SK-N-SH (cell line): ENCODE results near the gene SPEG. TPM values are rescaled to one million over a fixed set of nuclear protein-coding genes. Genes with fewer than 3 reads are reported as not detected.

Experiments used
- CTCF ChIA-PET: fragments of 300-600, 350-600 bp; formaldehyde crosslinking; extraction: SDS; loops from one replicate; lab custom pipeline; 2021; lab: Yijun Ruan, JAX
- POLR2A ChIA-PET: fragments of 350-600 bp; sonication (Branson Sonifier 250); formaldehyde crosslinking; extraction: SDS; loops from one replicate; lab custom pipeline; 2020; ENCODE audit warnings: antibody characterized with exemption, inconsistent platforms; lab: Yijun Ruan, JAX
- DNase-seq: peaks from one replicate; pipeline ENCODE4 v3.0.0; 2012
- H2AFZ ChIP-seq: fragments of 200-600 bp; sonication (generic); 2 replicates; pipeline ENCODE4 v1.8.1; 2016; ENCODE audit warnings: antibody characterized with exemption, mild to moderate bottlenecking, low read depth
- H3F3A ChIP-seq: fragments of 200-600 bp; sonication (generic); replicated peaks from 2 replicates; pipeline ENCODE3; 2016; ENCODE audit warnings: antibody characterized with exemption, mild to moderate bottlenecking; ENCODE audit not compliant: insufficient read depth
- H3K27ac ChIP-seq, 2 experiments: fragments of 200-500 bp in 1 of 2; fragments of 200-600 bp in 1 of 2; sonication (Bioruptor generic) in 1 of 2; sonication (generic), shearing (Covaris generic) in 1 of 2; 2 replicates each; pipeline versions ENCODE4 v1.5.1 to v1.6.1; 2014 to 2016; ENCODE audit warnings: low read depth in 2 of 2, inconsistent platforms in 1 of 2, low read length in 1 of 2, mild to moderate bottlenecking in 1 of 2, mixed read lengths in 1 of 2
- H3K27me3 ChIP-seq: fragments of 200-600 bp; sonication (generic), shearing (Covaris generic); 2 replicates; pipeline ENCODE4 v1.6.1; 2016; ENCODE audit warnings: mixed run types; ENCODE audit not compliant: insufficient read depth
- H3K36me3 ChIP-seq, 2 experiments: fragments of 200-500 bp in 1 of 2; fragments of 200-600 bp in 1 of 2; sonication (Bioruptor generic) in 1 of 2; sonication (generic) in 1 of 2; replicated peaks in 1 of 2; 2 replicates each; pipeline versions ENCODE3 to v1.5.1; 2014 to 2016; ENCODE audit warnings: low read length in 1 of 2, mild to moderate bottlenecking in 1 of 2; ENCODE audit not compliant: insufficient read depth in 2 of 2, control insufficient read depth in 1 of 2
- H3K4me1 ChIP-seq, 2 experiments: fragments of 200-500 bp in 1 of 2; fragments of 200-600 bp in 1 of 2; sonication (Bioruptor generic) in 1 of 2; sonication (generic), shearing (Covaris generic) in 1 of 2; 2 replicates each; pipeline versions ENCODE4 v1.5.1 to v1.6.1; 2014 to 2016; ENCODE audit warnings: low read depth in 1 of 2, low read length in 1 of 2, mixed run types in 1 of 2; ENCODE audit not compliant: insufficient read depth in 2 of 2, control insufficient read depth in 1 of 2
- H3K4me2 ChIP-seq: fragments of 200-600 bp; sonication (generic), shearing (Covaris generic); 2 replicates; pipeline ENCODE4 v1.6.1; 2017; ENCODE audit warnings: mixed run types
- H3K4me3 ChIP-seq, 2 experiments: fragments of 200-500 bp in 1 of 2; fragments of 200-600 bp in 1 of 2; sonication (Bioruptor generic) in 1 of 2; sonication (generic), shearing (Covaris generic) in 1 of 2; 2 replicates each; pipeline versions ENCODE4 v1.5.1 to v1.8.1; 2014 to 2016; ENCODE audit warnings: low read depth in 2 of 2, inconsistent platforms in 1 of 2, low read length in 1 of 2, mild to moderate bottlenecking in 1 of 2, mixed read lengths in 1 of 2, moderate library complexity in 1 of 2
- H3K79me2 ChIP-seq: fragments of 200-600 bp; sonication (generic); 2 replicates; pipeline ENCODE4 v1.8.1; 2017; ENCODE audit warnings: mild to moderate bottlenecking; ENCODE audit not compliant: insufficient read depth
- H3K9ac ChIP-seq: fragments of 200-600 bp; sonication (generic); 2 replicates; pipeline ENCODE4 v1.6.1; 2017; ENCODE audit warnings: mixed run types
- H3K9me2 ChIP-seq: fragments of 200-600 bp; sonication (generic); 2 replicates; pipeline ENCODE4 v1.6.1; 2017; ENCODE audit warnings: mixed run types
- H3K9me3 ChIP-seq: fragments of 200-600 bp; sonication (generic); 2 replicates; pipeline ENCODE4 v1.6.1; 2017; ENCODE audit warnings: mixed run types, mild to moderate bottlenecking, moderate library complexity
- H4K20me1 ChIP-seq: fragments of 200-600 bp; sonication (generic); 2 replicates; pipeline ENCODE4 v1.6.1; 2017; ENCODE audit warnings: mild to moderate bottlenecking, mixed run types; ENCODE audit not compliant: insufficient read depth
- CTCF ChIP-seq: fragments of 200-600 bp; sonication (generic); IDR thresholded peaks from 2 replicates; pipeline ENCODE4 v1.6.1; 2017; ENCODE audit warnings: antibody characterized with exemption, mild to moderate bottlenecking, moderate library complexity
- GABPA ChIP-seq: IDR thresholded peaks from 2 replicates; pipeline ENCODE4 v1.4.0; 2012; ENCODE audit warnings: low read depth, mild to moderate bottlenecking
- IRF3 ChIP-seq: fragments of 150-350 bp; IDR thresholded peaks from 2 replicates; pipeline ENCODE4 v1.6.1; 2016; ENCODE audit warnings: mild to moderate bottlenecking, low read depth, low read length
- JUND ChIP-seq: IDR thresholded peaks from 2 replicates; pipeline ENCODE4 v1.4.0; 2012
- MAX ChIP-seq: IDR thresholded peaks from 2 replicates; pipeline ENCODE4 v1.4.0; 2012; ENCODE audit warnings: low read depth
- MXI1 ChIP-seq: IDR thresholded peaks from 2 replicates; pipeline ENCODE4 v1.6.1; 2012; ENCODE audit warnings: mild to moderate bottlenecking, low read depth, low read length, improper control_type of control experiment
- NFIC ChIP-seq: IDR thresholded peaks from 2 replicates; pipeline ENCODE4 v1.4.0; 2012; ENCODE audit warnings: borderline replicate concordance
- RAD21 ChIP-seq: IDR thresholded peaks from 2 replicates; pipeline ENCODE4 v1.6.1; 2012; ENCODE audit warnings: mild to moderate bottlenecking, low read length
- RFX5 ChIP-seq: IDR thresholded peaks from 2 replicates; pipeline ENCODE4 v1.6.1; 2012; ENCODE audit warnings: mild to moderate bottlenecking, improper control_type of control experiment, low read length
- SIN3A ChIP-seq: IDR thresholded peaks from 2 replicates; pipeline ENCODE4 v1.6.1; 2012; ENCODE audit warnings: low read depth, mild to moderate bottlenecking, low read length, moderate library complexity, borderline replicate concordance
- SMC3 ChIP-seq: IDR thresholded peaks from 2 replicates; pipeline ENCODE4 v1.6.1; 2012; ENCODE audit warnings: low read depth, low read length, improper control_type of control experiment
- TCF12 ChIP-seq: IDR thresholded peaks from 2 replicates; pipeline ENCODE4 v1.4.0; 2012
- USF1 ChIP-seq: IDR thresholded peaks from 2 replicates; pipeline ENCODE4 v1.4.0; 2012; ENCODE audit warnings: low read depth, borderline replicate concordance
- USF2 ChIP-seq: fragments of 150-350 bp; IDR thresholded peaks from 2 replicates; pipeline ENCODE4 v1.6.1; 2017; ENCODE audit warnings: antibody characterized with exemption, low read length, low read depth, borderline replicate concordance
- ZBTB33 ChIP-seq: IDR thresholded peaks from 2 replicates; pipeline ENCODE4 v1.4.0; 2012; ENCODE audit warnings: low read depth, borderline replicate concordance
- WGBS: methylation state at CpG from one replicate; pipeline ENCODE4 v1.1.6; 2017; ENCODE audit warnings: low lambda C conversion rate; 5-methylcytosine and 5-hydroxymethylcytosine counted together
- polyA plus RNA-seq, 3 experiments: library from polyadenylated mRNA; depleted of rRNA; stranded (reverse); fragments of >200 nt; gene quantifications; 2 replicates each; pipeline ENCODE4 v1.2.3, GENCODE V29; 2012

SPEG gene
- polyA plus RNA-seq, 1 of the 3 experiments (the other 2 are of a cell fraction), result 107 TPM

- Histone ChIP-seq H3K4me1 (peaks cover 3 to 21% of the 10 kb centered on the region in 2 experiments; a peak in 3 of 4 replicates), H3K9me2 (no peaks in the 10 kb centered on the region), H3K27me3 (no peaks in the 10 kb centered on the region), H3K36me3 (no peaks in the 10 kb centered on the region), H3K9ac (no peak overlapping the region), H2AFZ (no peak overlapping the region), H3K4me3 (no peak overlapping the region), H3K79me2 (no peaks in the 10 kb centered on the region), H3F3A (peaks cover 9% of the 10 kb centered on the region), H3K27ac (no peak overlapping the region), H3K4me2 (no peak overlapping the region), H4K20me1 (no peaks in the 10 kb centered on the region), H3K9me3 (0 out of 2 replicates have a peak, but pooled peaks cover 6% of the 10 kb centered on the region)
- ChIA-PET CTCF (interaction anchor here (1.0 to 4.7 kb wide), 6 partner anchors 20 to 133 kb away, joined by 3 to 21 read pairs (median 10); no protein-coding TSS in a partner anchor), POLR2A (no interaction called here)
- DNase-seq, result no peak
- TF ChIP-seq ZBTB33 (no peak), MAX (no peak), SIN3A (no peak), MXI1 (no peak), SMC3 (no peak), NFIC (no peak), CTCF (no peak), TCF12 (no peak), RFX5 (no peak), IRF3 (no peak)
- WGBS, result 86% methylated on average over 5 of the region's 5 CpGs
Measured at GRCh38 chr2:219408204-219408603, 26.4 kb upstream of the SPEG start.

- Histone ChIP-seq H4K20me1 (no peaks in the 10 kb centered on the region), H3K36me3 (no peaks in the 10 kb centered on the region), H3K9ac (no peak overlapping the region), H3K79me2 (no peaks in the 10 kb centered on the region), H3K27ac (no peak overlapping the region), H3K4me2 (no peak overlapping the region), H3K9me3 (0 out of 2 replicates have a peak, but pooled peaks cover 6% of the 10 kb centered on the region), H3K4me1 (peaks cover 3 to 21% of the 10 kb centered on the region in 2 experiments; a peak in 3 of 4 replicates), H2AFZ (no peak overlapping the region), H3F3A (peaks cover 9% of the 10 kb centered on the region), H3K27me3 (no peaks in the 10 kb centered on the region), H3K9me2 (no peaks in the 10 kb centered on the region), H3K4me3 (no peak overlapping the region)
- WGBS, result 82% methylated on average over 7 of the region's 8 CpGs
- no peak for DNase-seq
- ChIA-PET CTCF (interaction anchor here (1.0 to 4.7 kb wide), 5 partner anchors 20 to 132 kb away, joined by 3 to 21 read pairs (median 16); no protein-coding TSS in a partner anchor), POLR2A (no interaction called here)
- no peak for TF ChIP-seq ZBTB33
- TF ChIP-seq USF2, result no peak
- TF ChIP-seq JUND, result no peak
- TF ChIP-seq GABPA, result no peak
- TF ChIP-seq TCF12, result no peak
- no peak for TF ChIP-seq SIN3A
- no peak for TF ChIP-seq RAD21
- no peak for TF ChIP-seq USF1
Measured at GRCh38 chr2:219408631-219409030, 26.0 kb upstream of the SPEG start.
